ENCODE measurements around the gene ZNF71. TPM values are rescaled to one million over a fixed set of nuclear protein-coding genes. Genes with fewer than 3 reads are reported as not detected.

The ZNF71 gene
- total and polyA plus RNA-seq, 2 of the 8 experiments (the other 6 are each of a cell fraction or from before 2014, with no cell fraction given): 8.2 to 12.4 TPM

DNA sequence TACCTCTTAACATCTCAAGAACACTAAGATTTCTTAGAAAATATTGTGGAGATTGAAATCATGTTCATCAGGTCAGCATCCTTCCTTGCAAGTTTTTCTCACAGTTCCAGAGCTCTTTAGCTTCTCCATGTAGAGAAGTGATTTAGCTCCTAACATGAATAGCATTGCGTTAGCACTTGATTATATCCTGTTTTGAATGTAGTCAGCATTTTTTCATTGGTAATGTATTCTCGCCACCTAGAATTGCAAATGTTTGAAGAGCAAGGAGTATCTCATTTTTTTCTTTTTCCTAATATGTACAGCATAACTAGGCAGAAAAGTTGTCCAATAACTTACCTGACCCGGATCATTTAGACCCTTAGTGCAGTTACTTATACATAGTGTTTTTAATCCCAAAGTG lies 21.2 kb upstream of the ZNF71 start (continued):
- TF ChIP-seq, protein P1, sequence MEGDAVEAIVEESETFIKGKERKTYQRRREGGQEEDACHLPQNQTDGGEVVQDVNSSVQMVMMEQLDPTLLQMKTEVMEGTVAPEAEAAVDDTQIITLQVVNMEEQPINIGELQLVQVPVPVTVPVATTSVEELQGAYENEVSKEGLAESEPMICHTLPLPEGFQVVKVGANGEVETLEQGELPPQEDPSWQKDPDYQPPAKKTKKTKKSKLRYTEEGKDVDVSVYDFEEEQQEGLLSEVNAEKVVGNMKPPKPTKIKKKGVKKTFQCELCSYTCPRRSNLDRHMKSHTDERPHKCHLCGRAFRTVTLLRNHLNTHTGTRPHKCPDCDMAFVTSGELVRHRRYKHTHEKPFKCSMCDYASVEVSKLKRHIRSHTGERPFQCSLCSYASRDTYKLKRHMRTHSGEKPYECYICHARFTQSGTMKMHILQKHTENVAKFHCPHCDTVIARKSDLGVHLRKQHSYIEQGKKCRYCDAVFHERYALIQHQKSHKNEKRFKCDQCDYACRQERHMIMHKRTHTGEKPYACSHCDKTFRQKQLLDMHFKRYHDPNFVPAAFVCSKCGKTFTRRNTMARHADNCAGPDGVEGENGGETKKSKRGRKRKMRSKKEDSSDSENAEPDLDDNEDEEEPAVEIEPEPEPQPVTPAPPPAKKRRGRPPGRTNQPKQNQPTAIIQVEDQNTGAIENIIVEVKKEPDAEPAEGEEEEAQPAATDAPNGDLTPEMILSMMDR (IDR thresholded peaks at IDR 0.05; ENCODE audit: control extremely low read depth in 1 of 3, insufficient read depth in 1 of 3, low read depth in 1 of 3, low read length in 3 of 3): no peak
- TF ChIP-seq POLR2AphosphoS5 (IDR thresholded peaks at IDR 0.05; ENCODE audit: low read depth, low read length) (no peak), HDAC6 (IDR thresholded peaks at IDR 0.05; ENCODE audit: low read depth, low read length) (no peak), JUN (IDR thresholded peaks at IDR 0.05; ENCODE audit: low read depth, low read length) (no peak)

Measured in H1 (cell line).